RPMI7951 (cell line): ENCODE measurements around the gene NFKB1. TPM values are rescaled to one million over a fixed set of nuclear protein-coding genes. Genes with fewer than 3 reads are reported as not detected.
A peak's percentile ranks its signal among the peaks of the same experiment; 100 is the strongest.

Experiments
- DNase-seq: peaks from one replicate; pipeline ENCODE4 v3.0.0-alpha.2; 2012; ENCODE audit warnings: low read depth
- total RNA-seq: library from RNA; depleted of rRNA; stranded (reverse); fragments of >200 nt; shearing (Covaris generic); gene quantifications from 2 replicates; pipeline ENCODE4 v1.2.3, GENCODE V29; 2014

The NFKB1 gene
- total RNA-seq, 1 experiment from 2014 or later: 19.1 TPM

DNA sequence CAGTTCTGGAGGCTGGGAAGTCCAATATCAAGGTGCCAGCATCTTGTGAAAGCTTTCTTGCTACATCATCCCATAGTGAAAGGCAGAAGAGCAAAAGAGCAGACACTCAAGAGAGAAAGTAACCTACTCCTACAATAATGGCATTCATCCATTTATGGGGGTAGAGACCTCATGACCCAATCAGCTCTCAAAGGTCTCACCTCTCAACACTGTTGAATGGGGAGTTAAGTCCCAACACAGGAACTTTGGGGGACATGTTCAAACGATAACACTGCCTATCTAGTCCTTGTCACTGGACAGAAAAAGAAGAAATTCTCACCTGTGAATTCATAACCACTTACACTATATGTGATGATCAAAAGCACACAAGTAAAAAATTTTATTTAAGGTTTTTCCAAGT, 6.6 kb upstream of the NFKB1 start:
- DNase-seq: no peak

- DNase-seq: no peak
Measured at GRCh38 chr4:102497986-102498385, 3.2 kb upstream of the NFKB1 start.

DNA sequence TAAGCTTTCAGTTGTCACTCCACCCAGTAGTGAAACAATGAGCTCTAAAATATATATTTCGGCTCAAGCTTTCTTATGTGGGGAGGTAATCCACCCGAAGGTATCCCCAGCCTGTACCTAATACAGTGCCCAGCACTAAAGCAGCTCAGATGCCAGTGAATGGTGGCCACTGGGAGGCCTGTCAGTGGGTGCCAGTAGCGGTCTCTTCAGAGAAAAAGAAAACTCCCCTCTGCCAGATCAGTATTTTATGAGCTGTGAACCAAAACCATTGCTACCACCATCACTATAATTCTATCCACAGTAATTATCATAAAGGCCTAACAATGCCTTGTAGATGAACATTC, 835 bp upstream of the NFKB1 start:
- peak; percentile 28 for DNase-seq

DNA sequence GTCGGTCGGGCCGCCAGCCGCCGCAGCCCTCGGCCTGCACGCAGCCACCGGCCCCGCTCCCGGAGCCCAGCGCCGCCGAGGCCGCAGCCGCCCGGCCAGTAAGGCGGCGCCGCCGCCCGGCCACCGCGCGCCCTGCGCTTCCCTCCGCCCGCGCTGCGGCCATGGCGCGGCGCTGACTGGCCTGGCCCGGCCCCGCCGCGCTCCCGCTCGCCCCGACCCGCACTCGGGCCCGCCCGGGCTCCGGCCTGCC, 213 bp downstream of the NFKB1 start:
- no peak for DNase-seq

- DNase-seq: no peak
Measured at GRCh38 chr4:102502543-102502818, 1.3 kb downstream of the NFKB1 start.

- DNase-seq: no peak
Measured at GRCh38 chr4:102503301-102503746, 2.2 kb downstream of the NFKB1 start.

GRCh38 chr4:102503831-102504786, 3.0 kb downstream of the NFKB1 start:
- no peak for DNase-seq

- DNase-seq: no peak
Measured at GRCh38 chr4:102504941-102505340, 3.8 kb downstream of the NFKB1 start.

DNA sequence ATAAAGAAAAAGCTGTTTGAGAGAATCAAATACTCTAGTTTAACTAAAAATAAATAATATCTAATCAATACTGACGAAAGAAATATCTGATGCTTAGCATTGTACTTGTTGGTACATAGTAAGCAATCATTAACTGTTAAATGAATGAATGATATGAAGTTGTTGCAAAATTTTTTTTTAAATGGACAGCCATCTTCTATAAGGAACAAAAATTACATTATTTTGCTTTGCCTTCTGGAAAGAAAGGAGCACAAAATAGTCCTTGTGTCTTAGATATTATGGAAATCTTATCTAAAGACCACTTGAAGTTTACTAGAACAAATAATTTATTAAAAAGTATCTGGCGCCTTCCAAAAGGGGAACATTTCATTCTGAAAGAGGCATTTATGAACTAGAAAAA, 4.5 kb downstream of the NFKB1 start:
- DNase-seq: no peak

GRCh38 chr4:102506523-102506922, 5.4 kb downstream of the NFKB1 start:
- no peak for DNase-seq

DNA sequence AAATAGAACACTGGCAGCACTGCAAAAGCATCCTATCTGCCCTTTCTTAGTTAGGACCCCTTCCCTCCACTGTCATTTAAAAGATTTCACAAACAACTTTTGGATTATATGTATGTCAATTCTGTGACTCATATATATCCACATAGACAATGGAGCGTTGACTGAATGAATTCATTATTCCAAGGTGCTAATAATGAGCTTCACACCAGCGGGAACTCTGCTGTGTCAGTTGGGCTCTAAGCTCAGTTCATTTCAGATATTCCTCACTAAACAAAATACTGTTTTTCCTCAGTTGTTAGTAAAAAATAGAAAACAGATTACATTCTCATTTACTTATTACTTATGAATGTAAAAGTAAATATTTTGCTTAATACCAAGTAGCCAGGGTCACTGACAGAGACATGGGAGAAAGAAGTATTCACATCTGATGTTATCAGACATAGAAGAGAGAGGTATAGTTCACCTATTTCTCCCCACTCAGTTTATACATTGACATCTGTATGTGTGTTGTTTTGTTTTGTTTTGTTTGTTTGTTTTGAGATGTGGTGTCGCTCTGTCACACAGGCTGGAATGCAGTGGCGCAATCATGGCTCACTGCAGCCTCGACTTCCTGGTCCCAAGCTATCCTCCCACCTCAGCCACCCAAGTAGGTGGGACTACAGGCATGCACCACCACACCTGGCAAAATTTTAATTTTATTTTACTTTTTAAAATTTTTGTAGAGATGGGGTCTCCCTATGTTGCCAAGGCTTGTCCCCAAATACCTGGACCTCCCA, 10.9 kb downstream of the NFKB1 start:
- DNase-seq: no peak

DNA sequence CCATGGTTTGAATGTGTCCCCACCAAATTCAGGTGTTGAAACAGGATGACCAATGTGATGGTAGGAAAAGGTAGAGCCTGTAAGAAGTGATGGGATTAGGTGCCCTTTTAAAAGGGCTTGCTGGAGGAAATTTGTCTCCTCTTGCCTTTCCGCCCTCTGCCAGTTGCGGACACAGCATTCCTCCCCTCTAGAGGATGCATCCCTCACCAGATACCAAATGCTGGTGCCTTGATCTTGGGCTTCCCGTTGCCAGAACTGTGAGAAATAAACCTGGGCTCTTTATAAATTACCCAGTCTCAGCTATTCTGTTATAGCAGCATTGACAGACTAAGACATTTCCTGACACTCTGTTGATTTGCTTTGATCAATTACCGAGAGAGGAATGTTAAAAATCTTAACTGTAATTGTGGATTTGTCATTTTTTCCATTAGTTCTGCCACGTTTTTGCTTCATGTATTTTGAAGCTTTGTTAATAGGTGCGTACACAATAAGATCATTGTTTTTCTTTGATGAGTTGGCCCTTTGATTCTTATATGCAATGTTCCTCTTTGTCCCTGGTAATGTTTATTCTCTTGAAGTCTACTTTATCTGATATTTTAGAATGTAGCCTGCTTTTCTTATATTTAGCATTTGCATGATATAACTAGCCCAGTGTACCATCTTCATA, 13.3 kb downstream of the NFKB1 start:
- no peak for DNase-seq

GRCh38 chr4:102517753-102518152, 16.6 kb downstream of the NFKB1 start:
- no peak for DNase-seq

DNA sequence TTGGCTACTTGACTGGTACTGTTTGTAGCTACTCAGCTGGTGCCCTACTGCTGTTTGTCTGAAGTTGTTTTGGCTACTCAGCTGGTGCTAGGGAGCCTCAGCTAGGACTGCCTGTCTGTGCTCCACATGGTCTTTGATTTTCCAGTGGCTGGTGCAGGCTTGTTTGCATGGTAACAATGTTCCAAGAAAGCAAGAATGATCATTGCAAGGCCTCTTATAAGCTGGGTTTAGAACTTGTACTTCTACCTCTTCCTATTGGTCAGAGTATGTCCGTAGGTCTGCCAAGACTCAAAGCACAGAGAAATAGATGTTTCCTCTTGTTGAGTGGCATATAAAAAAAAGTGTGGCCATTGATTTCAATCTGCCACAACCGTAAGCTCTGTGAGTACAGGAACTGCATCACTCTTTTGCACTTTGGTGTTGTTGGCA, 17.6 kb downstream of the NFKB1 start:
- DNase-seq: peak; percentile 14

GRCh38 chr4:102519925-102520324, 18.8 kb downstream of the NFKB1 start:
- DNase-seq: no peak

GRCh38 chr4:102521570-102521969, 20.4 kb downstream of the NFKB1 start:
- no peak for DNase-seq

- no peak for DNase-seq
Measured at GRCh38 chr4:102522031-102522440, 20.9 kb downstream of the NFKB1 start.

DNA sequence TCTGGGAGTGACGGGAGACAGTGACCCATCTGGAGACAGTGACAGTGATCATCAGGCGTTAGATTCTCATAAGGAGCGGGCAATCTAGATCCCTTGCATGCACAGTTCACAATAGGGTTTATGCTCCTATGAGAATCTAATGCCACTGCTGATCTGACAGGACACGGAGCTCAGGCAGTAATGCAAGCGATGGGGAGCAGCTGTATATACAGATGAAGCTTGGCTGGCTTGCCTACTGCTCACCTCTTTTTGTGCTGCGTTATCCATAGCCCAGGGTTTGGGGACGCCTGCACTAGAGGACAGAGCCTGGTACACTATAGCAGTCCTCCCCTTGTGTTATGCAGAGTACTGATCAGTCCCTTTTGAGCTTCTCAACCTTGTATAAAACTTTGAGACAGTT, 23.5 kb downstream of the NFKB1 start:
- DNase-seq: no peak

DNA sequence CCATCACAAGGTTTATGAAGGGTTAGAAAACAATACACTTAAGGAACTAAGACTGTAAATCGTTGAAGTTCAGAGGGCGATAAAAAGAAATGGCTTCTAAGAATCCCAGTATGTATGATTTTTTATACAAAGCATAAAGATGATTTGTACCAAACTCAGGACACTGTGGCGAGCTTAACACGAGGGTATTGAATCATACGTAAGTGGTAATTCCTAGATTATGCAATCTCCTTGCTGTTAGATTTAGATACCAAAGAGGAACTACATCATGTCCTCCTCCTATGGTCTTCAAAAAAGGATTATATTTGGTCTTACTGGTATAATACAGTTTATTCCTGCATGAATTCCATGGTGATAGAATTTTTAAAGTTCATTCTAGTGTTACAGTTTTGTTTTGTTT, 23.9 kb downstream of the NFKB1 start:
- DNase-seq: peak; percentile 20

DNA sequence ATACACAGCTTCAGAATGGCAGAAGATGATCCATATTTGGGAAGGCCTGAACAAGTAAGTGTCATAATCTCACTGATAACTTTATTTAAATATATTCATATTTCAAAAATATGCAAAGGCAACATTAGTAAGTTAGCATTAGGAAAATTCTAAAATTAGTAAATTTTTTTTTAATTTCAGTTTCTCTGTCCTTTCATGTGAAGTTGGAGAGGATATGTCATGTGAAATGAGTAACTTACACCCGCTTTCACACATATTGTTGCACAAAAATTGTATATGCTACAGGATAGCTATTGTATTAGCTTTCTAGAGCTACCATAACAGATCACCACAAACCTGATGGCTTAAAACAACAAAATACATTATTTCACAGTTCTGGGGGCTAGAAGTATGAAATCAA, 24.3 kb downstream of the NFKB1 start:
- DNase-seq: no peak

DNA sequence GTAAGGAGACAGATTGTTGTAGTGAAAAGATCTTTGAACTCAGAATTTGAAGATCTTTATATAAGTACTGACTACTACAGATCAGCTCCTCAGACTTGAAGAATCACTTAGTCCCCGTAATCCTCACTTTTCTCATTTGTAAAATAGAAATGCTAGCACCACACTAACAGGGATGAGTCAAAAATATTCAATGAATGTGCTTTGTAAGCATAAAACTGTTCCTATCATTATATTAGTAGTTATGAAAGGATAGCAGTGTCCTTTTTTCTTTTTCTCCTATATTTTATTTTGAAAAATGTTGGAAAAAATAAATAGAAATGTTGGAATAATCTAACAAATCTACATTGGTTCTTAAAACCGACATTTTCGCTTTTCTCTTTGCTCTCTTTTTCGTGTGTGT, 25.4 kb downstream of the NFKB1 start:
- no peak for DNase-seq

DNA sequence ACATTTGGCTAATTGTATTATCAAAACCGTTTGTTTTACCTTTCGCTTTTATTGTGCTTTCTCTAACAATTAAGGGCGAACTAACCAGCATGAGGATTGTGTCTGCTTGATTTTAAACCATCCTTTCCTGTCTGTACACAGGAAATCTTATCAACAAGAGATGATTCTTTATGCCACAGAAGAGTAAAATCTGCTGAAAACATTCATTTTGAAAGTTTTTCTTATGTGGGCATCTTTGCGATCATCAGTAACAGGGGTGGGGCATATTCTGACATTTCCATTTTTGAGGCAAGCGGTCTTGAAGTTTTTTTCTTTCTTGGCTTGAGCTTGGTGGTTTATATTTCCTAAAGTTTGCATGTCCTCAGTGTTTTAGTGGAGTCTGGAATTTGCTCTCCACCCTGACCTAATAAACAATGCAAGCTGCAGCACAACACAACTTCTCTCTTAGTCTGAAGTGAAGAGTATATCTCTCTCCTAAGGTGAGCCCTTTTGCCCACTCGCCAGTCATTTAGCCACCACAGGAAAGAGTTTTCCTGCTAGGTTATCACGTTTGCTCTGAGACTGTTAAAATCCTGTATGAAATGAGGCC, 26.6 kb downstream of the NFKB1 start:
- DNase-seq: no peak

- DNase-seq: no peak
Measured at GRCh38 chr4:102529977-102530376, 28.8 kb downstream of the NFKB1 start.
